Muscle layer of colon (tissue), 2 donors: ENCODE results near the gene ATXN7L1.

Source experiments
- H3K27ac ChIP-seq: one replicate; pipeline ENCODE4 v1.7.0; 2013; ENCODE audit warnings: low read depth, mild to moderate bottlenecking, low read length, moderate library complexity
- H3K27me3 ChIP-seq, 2 donors: one replicate each; pipeline ENCODE4 v1.7.0; 2013; ENCODE audit warnings: low read length in 2 of 2, mild to moderate bottlenecking in 2 of 2; ENCODE audit not compliant: insufficient read depth in 2 of 2, control insufficient read depth in 1 of 2
- H3K36me3 ChIP-seq: one replicate; pipeline ENCODE4 v1.7.0; 2013; ENCODE audit warnings: mild to moderate bottlenecking, low read length; ENCODE audit not compliant: insufficient read depth
- H3K4me1 ChIP-seq: one replicate; pipeline ENCODE4 v1.7.0; 2013; ENCODE audit warnings: mild to moderate bottlenecking, low read length; ENCODE audit not compliant: insufficient read depth
- H3K4me3 ChIP-seq, 2 donors: one replicate each; pipeline ENCODE4 v1.7.0; 2013; ENCODE audit warnings: low read length in 2 of 2, low read depth in 1 of 2, mild to moderate bottlenecking in 1 of 2, moderate library complexity in 1 of 2
- H3K9ac ChIP-seq: one replicate; pipeline ENCODE4 v1.7.0; 2013; ENCODE audit warnings: low read length
- H3K9me3 ChIP-seq: one replicate; pipeline ENCODE4 v1.7.0; 2013; ENCODE audit warnings: mild to moderate bottlenecking, low read length
- donor health status: abdominal sarcoma.
- donor health status: Adenocarcinoma of cecum.

ATXN7L1 gene

DNA sequence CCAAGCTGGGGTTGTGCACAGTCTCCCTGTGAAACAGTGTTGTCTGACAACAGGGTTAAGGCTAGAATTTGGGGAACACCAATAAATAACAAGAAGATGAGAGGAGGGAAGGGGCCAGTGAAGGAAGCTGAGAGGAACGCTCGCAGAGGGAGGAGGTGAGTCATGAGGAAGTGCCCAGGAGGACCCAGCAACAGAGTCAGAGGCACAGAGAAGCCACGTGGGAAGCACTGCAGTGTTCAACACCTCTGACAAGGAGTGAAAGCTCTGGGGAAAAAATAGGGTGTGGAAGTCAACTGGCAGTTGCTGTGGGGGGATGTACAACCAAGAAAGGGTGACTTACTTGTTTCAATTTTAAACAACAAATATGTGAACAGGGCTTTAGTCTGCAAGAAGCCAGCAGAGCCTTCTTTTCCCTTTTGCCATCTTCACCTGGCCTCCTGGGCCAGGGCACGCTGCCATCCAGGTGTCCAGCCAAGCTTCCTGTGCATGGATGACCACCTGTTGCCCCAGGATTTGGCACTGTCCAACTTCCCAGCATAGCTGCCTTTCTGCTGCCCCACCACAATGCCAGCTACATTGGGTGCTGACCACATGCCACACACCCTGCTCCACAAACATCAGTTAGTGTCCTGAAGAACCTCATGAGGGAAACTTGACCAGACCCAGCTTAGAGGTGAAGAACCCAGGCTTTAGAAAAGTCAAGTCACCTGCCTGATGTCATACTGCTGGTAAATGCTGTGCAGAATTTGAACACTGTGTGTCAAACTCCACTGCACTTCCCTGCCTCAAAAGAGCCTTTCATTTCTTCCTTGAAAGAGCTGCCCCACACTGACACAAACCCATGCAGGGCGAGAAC is 69.6 kb downstream of the ATXN7L1 start:
- Histone ChIP-seq H3K27me3 (no peaks in the 10 kb centered on the region), H3K36me3 (no peaks in the 10 kb centered on the region), H3K9ac (no peak overlapping the region), H3K27ac (no peak overlapping the region), H3K4me1 (peaks cover 58% of the 10 kb centered on the region), H3K9me3 (no peaks in the 10 kb centered on the region), H3K4me3 (no peak overlapping the region)

- H3K27ac ChIP-seq = peak overlapping the region; percentile 57
- no peaks in the 10 kb centered on the region for H3K9me3 ChIP-seq
- no peak overlapping the region for H3K9ac ChIP-seq
- H3K36me3 ChIP-seq = no peaks in the 10 kb centered on the region
- H3K4me3 ChIP-seq = no peak overlapping the region
- H3K27me3 ChIP-seq = no peaks in the 10 kb centered on the region
- peaks cover 51% of the 10 kb centered on the region for H3K4me1 ChIP-seq
These were observed 70.9 kb downstream of the ATXN7L1 start for GRCh38 chr7:105805447-105806019.

GRCh38 chr7:105803429-105803736 is 73.0 kb downstream of the ATXN7L1 start:
- no peaks in the 10 kb centered on the region for H3K36me3 ChIP-seq
- no peak overlapping the region for H3K9ac ChIP-seq
- peaks cover 64% of the 10 kb centered on the region for H3K4me1 ChIP-seq
- H3K4me3 ChIP-seq = no peak overlapping the region
- H3K27ac ChIP-seq = no peak overlapping the region
- H3K27me3 ChIP-seq = no peaks in the 10 kb centered on the region
- no peaks in the 10 kb centered on the region for H3K9me3 ChIP-seq

- Histone ChIP-seq H3K9me3 (no peaks in the 10 kb centered on the region), H3K9ac (no peak overlapping the region), H3K4me1 (peaks cover 64% of the 10 kb centered on the region), H3K27ac (no peak overlapping the region), H3K27me3 (no peaks in the 10 kb centered on the region), H3K36me3 (no peaks in the 10 kb centered on the region), H3K4me3 (no peak overlapping the region)
These were observed 73.6 kb downstream of the ATXN7L1 start for GRCh38 chr7:105802604-105803428.

GRCh38 chr7:105800849-105801534 is 75.4 kb downstream of the ATXN7L1 start:
- no peak overlapping the region for H3K9ac ChIP-seq
- no peak overlapping the region for H3K27ac ChIP-seq
- H3K4me1 ChIP-seq = peaks cover 71% of the 10 kb centered on the region
- no peak overlapping the region for H3K4me3 ChIP-seq
- no peaks in the 10 kb centered on the region for H3K9me3 ChIP-seq
- no peaks in the 10 kb centered on the region for H3K27me3 ChIP-seq
- no peaks in the 10 kb centered on the region for H3K36me3 ChIP-seq

DNA sequence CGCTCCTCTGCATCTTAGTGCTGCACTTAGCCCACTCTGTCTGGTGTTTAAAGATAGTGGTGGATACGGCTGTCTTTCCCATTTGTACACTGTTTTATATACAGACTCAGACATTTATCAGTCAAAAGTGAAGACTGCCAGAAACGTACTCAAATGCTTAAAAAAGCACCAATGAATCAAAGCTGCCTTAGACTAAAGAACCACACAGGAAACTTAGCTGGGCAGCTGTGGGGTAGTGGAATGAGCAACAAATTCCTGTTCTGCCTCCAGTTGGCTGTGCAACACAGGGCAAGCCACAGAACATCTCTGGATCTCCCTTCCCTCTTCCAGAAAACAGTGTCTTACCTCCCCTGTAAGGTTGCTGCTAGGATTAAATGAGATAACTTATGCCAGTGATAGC is 76.0 kb downstream of the ATXN7L1 start:
- Histone ChIP-seq H3K27ac (no peak overlapping the region), H3K27me3 (no peaks in the 10 kb centered on the region), H3K4me1 (peaks cover 66% of the 10 kb centered on the region), H3K36me3 (no peaks in the 10 kb centered on the region), H3K9ac (no peak overlapping the region), H3K4me3 (no peak overlapping the region), H3K9me3 (no peaks in the 10 kb centered on the region)

GRCh38 chr7:105799677-105800076 is 76.7 kb downstream of the ATXN7L1 start:
- Histone ChIP-seq H3K9ac (no peak overlapping the region), H3K36me3 (no peaks in the 10 kb centered on the region), H3K9me3 (no peaks in the 10 kb centered on the region), H3K27ac (no peak overlapping the region), H3K4me1 (peaks cover 63% of the 10 kb centered on the region), H3K27me3 (no peaks in the 10 kb centered on the region), H3K4me3 (no peak overlapping the region)

- no peaks in the 10 kb centered on the region for H3K27me3 ChIP-seq
- H3K9ac ChIP-seq = no peak overlapping the region
- peaks cover 63% of the 10 kb centered on the region for H3K4me1 ChIP-seq
- no peaks in the 10 kb centered on the region for H3K9me3 ChIP-seq
- H3K27ac ChIP-seq = no peak overlapping the region
- no peak overlapping the region for H3K4me3 ChIP-seq
- H3K36me3 ChIP-seq = no peaks in the 10 kb centered on the region
These were observed 77.4 kb downstream of the ATXN7L1 start for GRCh38 chr7:105799006-105799405.

GRCh38 chr7:105797652-105798051 is 78.7 kb downstream of the ATXN7L1 start:
- Histone ChIP-seq H3K9ac (no peak overlapping the region), H3K4me1 (peaks cover 57% of the 10 kb centered on the region), H3K36me3 (no peaks in the 10 kb centered on the region), H3K27ac (no peak overlapping the region), H3K27me3 (no peaks in the 10 kb centered on the region), H3K4me3 (no peak overlapping the region), H3K9me3 (no peaks in the 10 kb centered on the region)

DNA sequence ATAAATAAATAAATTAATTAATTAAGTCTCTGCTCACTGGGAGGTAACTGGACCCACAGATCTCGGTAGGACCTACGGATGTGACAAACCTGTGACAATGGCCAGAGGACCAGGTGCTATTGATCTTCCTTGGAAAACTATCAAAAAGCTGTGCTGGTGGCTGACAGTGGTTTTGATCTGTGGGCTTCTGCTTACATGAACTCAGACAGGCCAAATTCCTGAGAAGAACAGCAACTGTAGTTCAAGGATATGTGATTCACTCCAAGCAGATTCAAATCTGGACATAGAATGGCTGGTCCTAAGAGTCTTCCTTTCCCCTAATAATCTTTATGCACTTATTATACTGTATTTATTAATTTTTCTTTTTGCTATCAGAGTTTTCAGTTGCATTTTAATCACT is 80.0 kb downstream of the ATXN7L1 start:
- Histone ChIP-seq H3K36me3 (no peaks in the 10 kb centered on the region), H3K4me1 (peaks cover 50% of the 10 kb centered on the region), H3K27ac (peak overlapping the region; percentile 51)

More for the DNA sequence above, 80.0 kb downstream of the ATXN7L1 start:
- Histone ChIP-seq H3K9me3 (no peaks in the 10 kb centered on the region), H3K9ac (no peak overlapping the region), H3K27me3 (no peaks in the 10 kb centered on the region), H3K4me3 (no peak overlapping the region)
